NCI-H146 treated with DMSO at 0.1 percent for 48 hours (cell line): ENCODE data around the gene EVL.

Experiments used
- DNase-seq: peaks from one replicate; lab custom pipeline; 2025; ENCODE audit not compliant: unreplicated experiment; lab: John Stamatoyannopoulos, UW

EVL gene

DNA sequence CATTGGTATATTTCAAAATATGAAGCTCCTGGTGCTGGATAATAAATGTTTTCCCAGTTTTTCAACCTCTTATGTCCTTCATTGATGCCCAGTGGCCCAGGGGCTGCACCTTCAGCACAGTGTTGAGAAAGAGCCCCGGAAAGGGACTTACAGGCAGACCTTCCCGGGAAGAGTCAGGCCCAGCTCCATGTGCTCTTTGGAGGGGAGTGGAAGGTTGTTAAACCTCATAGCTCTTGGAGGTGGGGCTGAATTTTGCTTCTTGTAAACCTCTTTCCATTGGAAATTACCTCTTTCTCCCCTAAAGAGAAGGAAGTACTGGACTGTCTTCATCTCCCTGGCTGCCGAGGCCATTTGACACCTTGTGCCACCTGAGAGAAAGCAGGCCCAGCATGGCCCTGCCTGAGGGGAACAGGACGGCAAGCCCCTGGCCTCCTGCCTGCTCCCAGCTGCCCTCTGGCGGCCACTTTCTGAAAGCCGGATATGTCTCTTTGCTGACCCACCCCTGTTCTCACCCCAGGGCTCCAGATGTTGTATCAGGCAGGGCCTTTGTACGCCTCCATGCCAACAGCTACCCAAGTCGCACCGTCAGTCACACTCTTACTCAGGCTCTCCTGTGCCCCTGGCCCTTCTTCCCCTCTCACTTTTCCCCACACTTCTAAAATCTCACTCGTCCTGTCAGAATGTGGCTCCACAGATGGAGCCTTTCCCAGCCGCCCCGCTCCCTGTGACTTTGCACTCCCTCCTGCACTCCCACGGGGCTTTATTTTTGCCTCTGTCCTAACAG lies 43.0 kb downstream of the EVL start:
- peak; percentile 19 for DNase-seq

- no peak for DNase-seq
Measured at GRCh38 chr14:100108840-100109593, 43.8 kb downstream of the EVL start.

- no peak for DNase-seq
Measured at GRCh38 chr14:100109594-100109955, 44.4 kb downstream of the EVL start.

GRCh38 chr14:100110816-100111215 lies 45.6 kb downstream of the EVL start:
- DNase-seq = no peak

- DNase-seq = no peak
Measured at GRCh38 chr14:100111931-100112704, 46.9 kb downstream of the EVL start.

GRCh38 chr14:100114109-100114765 lies 49.0 kb downstream of the EVL start:
- no peak for DNase-seq

GRCh38 chr14:100115236-100115635 lies 50.0 kb downstream of the EVL start:
- no peak for DNase-seq

- DNase-seq = no peak
Measured at GRCh38 chr14:100115726-100116125, 50.5 kb downstream of the EVL start.

DNA sequence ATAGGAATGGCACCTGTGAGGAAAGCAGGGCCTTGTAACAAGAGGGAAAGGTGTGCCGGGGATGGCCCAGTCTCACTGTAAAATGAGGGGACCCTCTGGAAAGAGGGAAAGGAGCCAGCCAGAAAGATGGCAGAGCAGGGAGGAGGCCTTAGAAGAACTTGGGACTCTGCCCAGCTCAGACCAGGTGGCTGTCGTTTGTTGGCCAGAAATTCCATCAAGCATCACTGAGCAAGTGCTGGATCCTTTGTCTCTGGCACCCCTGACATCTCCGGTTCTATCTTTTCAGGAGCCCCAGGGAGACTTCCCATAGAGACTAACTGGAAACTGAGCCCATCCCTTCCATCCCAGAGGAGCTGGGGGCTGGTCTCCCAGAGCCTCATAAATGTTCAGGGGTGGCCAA lies 50.9 kb downstream of the EVL start:
- DNase-seq = no peak

DNA sequence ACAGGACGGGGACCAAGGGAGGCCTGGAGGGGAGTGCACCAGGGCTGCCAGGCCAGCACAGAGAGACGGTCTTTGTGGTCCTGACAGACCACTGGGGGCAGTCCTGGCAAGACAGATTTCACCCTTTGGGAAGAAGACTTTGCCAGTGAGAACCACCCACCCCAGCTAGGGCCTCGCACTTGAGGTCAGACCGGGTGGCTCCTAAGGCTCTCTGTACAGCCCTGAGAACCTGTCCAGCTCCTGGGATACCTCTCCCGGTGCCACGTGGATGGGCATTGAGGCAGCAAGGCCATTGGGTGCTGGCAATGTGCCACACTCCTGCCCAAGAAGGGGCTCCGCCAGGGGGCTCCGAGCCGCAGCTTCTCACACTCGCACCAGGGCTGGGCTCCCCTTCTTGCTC lies 51.8 kb downstream of the EVL start:
- DNase-seq = no peak

GRCh38 chr14:100117633-100118395 lies 52.6 kb downstream of the EVL start:
- DNase-seq = no peak

- DNase-seq = no peak
Measured at GRCh38 chr14:100118396-100119011, 53.3 kb downstream of the EVL start.

- DNase-seq = no peak
Measured at GRCh38 chr14:100119251-100119650, 54.0 kb downstream of the EVL start.

DNA sequence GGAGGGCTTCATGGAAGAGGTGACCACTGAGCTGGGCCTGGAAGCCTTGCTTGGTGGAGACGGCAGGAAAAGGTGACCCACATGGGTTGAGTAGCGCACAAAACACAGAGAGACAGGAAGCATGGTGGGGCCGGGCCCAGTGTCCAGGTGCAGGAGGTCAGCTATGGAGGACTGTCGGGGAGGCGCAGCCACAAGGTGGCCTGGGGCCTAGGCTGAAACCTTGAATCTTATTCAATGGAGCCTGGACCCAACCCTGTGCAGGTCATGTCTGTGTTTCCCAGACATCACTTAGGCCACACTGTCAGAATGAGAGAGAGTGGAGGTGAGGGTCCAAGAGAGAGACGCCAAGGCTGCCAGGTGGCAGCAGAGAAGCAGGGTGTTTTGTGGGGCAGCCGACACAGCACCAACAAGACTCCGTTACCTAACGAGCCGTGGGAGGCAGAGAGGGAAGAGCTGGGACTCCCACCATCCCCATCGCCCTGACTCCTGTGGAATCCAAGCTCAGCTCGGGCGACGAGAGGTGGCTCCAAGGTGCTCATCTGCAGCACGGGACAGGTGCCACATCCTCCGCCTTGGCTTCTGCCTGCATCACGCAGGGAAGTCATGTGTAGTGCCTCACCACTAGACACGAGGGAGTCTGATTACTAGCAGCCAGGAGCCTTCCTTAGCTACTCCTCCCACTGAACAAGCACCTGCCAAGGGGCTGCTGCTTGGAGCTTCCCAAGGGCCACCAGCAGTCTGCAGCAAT lies 55.5 kb downstream of the EVL start:
- no peak for DNase-seq

DNA sequence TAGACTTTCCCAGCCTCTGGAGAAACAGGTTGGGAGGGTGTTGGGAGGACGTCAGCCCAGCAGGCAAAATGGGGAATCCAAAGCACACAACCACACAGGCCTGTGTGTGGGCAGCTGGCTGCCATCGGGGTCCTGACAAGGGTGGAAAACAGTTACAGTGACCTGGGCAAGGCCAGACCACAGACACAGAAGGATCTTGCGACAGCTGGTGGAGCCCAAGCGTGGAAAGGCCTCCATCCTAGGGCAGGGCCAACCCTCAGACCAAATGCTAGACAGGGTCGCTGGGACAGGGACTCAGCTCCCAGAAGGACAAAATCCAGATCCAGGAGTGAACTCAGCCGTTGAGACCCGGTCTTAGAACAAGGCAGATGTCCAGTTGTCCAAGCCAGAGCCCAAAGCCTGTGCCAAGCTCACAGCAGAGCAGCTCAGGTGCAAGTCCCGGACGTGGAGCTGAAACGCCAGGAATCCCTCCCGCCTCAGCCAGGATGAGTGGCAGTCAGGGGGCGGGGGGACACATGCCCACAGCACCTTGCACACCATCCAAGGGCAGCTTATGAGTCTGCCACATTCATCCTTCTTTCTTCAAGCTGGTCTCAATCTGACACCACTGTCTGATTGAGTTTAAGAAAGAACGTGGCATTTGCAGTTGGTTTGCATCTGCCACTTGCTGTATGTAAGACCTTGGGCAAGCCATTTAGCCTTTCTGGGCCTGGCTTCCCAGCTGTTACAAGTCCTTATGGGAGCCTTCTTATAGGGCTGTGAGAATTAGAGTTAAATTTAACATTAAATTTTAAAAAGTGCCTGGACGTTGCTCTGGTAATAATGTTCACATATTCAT lies 56.6 kb downstream of the EVL start:
- DNase-seq = no peak

DNA sequence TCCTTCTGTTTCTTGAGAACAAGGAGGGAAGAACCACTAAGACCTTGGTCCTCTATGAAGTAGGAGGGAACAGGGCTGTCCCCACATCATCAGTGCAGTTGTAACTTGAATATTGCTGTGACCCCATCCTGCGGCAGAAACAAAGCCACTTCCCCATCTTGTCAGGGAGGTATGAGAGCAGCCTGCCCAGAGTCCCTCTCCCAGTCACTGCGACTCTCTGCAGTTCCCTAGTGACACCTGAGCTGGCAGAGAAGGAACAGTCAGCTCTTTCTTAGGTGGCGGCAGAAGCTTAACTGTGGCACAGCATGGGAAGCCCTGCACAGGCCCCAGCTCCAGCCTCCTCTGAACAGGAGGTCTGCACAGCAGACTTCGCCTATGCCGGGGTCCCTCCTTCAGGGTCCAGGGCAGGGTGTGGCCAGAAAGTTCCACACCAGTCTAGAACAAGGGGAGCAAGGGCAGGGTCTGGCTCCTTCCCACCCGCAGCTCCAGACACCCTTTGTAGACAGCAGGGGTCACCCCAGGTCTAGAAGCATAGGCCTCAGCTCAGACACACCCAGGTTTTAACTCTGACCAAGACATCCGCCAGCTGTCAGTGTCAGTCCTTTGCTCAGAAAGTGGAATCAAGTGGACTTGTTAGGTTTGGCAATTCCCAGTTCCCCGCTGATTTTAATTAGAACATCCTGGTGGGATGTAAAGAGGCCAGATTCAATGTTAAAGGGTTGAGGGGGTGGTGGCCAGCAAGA lies 57.4 kb downstream of the EVL start:
- DNase-seq = no peak

DNA sequence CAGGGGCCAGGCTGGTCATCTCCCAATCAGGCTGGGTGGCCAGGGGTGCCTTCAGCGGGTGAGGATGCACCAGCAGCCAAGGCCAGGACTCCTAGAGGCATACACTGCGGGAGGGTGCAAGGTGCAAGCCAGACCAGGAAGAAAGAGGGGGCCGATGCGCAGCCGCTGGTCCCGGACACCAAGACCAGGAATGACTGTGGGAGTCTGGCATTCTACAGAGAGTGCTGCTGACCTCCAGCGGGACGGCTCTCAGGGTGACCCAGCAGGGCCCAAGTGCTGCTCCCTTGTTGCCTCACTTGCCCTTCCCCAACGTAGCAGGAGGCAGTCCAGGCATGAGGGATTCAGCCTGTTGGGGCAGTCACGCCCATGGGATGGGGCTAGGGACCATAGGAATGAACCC lies 58.4 kb downstream of the EVL start:
- DNase-seq = no peak

DNA sequence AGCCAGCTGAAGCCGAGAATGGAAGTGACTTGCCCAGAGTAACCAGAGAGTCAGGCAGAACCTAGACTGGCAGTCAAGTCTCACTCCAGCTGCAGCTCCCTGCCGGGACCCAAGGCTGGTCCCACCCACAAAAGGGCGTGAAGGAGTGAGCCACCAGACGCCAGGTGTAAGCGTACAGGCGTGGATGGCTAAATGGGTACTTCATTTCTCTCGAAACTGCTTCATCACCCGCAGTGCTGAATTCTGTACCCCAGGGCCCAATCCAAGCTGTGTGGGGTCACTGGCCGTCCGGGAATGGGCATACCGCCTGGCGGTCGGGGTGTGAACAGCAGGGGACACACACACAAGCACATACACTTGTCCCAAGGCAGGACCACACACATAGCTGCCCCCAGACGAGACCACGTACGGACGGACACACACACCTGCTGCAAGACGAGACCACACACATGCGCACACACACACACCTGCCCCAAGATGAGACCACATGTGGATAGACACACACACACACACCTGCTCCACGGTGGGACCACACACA lies 59.4 kb downstream of the EVL start:
- peak; percentile 8 for DNase-seq
